Nephron (organoid): ENCODE results near the gene CPOX.

ENCODE experiments used
- H3K27ac Mint-ChIP-seq, 3 experiments: 2 replicates each; pipeline ENCODE4 v1.8.0; 2020; ENCODE audit warnings: mixed read lengths in 3 of 3, mild to moderate bottlenecking in 2 of 3, moderate library complexity in 1 of 3
- H3K27me3 Mint-ChIP-seq: 2 replicates; pipeline ENCODE4 v1.8.0; 2021; ENCODE audit warnings: low read depth, mild to moderate bottlenecking, moderate library complexity, mixed read lengths
- H3K36me3 Mint-ChIP-seq: 2 replicates; pipeline ENCODE4 v1.8.0; 2020; ENCODE audit warnings: low read depth, mixed read lengths
- H3K4me1 Mint-ChIP-seq: 2 replicates; pipeline ENCODE4 v1.8.0; 2020; ENCODE audit warnings: mixed read lengths
- H3K4me3 Mint-ChIP-seq, 3 experiments: 2 replicates each; pipeline ENCODE4 v1.8.0; 2020; ENCODE audit warnings: mild to moderate bottlenecking in 3 of 3, mixed read lengths in 3 of 3, moderate library complexity in 2 of 3
- H3K9me3 Mint-ChIP-seq: 2 replicates; pipeline ENCODE4 v1.8.0; 2020; ENCODE audit warnings: mixed read lengths
- TF ChIP-seq, protein P1 (sequence below), 3 experiments: fragments of 200-600 bp; sonication (generic); IDR thresholded peaks; one replicate each; pipeline ENCODE4 v1.5.0; 2021; ENCODE audit warnings: antibody characterized with exemption in 3 of 3; ENCODE audit not compliant: unreplicated experiment in 3 of 3

Gene CPOX

DNA sequence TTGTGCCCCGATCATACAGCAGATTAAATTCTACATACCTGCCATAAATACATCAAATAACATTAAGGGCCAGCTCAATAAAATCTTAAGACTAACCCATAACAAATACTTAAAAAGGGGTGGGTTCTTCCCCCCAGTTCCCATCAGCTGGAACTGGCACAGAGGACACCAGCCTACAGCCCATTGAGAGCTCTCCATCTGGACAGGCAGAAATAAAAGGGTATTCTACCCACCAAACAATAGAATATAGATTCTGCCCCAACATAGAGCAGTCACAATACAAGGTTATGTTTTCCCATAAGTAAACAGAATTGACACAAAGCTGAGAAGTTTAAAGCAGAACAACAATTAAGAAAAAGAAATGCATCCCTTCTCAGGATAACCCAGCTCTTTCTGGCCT lies 11.9 kb downstream of the CPOX start:
- Mint-ChIP-seq H3K27me3 (no peaks in the 10 kb centered on the region), H3K4me3 (no peak overlapping the region), H3K36me3 (peaks cover 58% of the 10 kb centered on the region), H3K9me3 (no peaks in the 10 kb centered on the region), H3K27ac (no peak overlapping the region), H3K4me1 (no peaks in the 10 kb centered on the region)
- TF ChIP-seq, protein P1, sequence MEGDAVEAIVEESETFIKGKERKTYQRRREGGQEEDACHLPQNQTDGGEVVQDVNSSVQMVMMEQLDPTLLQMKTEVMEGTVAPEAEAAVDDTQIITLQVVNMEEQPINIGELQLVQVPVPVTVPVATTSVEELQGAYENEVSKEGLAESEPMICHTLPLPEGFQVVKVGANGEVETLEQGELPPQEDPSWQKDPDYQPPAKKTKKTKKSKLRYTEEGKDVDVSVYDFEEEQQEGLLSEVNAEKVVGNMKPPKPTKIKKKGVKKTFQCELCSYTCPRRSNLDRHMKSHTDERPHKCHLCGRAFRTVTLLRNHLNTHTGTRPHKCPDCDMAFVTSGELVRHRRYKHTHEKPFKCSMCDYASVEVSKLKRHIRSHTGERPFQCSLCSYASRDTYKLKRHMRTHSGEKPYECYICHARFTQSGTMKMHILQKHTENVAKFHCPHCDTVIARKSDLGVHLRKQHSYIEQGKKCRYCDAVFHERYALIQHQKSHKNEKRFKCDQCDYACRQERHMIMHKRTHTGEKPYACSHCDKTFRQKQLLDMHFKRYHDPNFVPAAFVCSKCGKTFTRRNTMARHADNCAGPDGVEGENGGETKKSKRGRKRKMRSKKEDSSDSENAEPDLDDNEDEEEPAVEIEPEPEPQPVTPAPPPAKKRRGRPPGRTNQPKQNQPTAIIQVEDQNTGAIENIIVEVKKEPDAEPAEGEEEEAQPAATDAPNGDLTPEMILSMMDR (IDR thresholded peaks at IDR 0.05; ENCODE audit: unreplicated experiment in 3 of 3) = no peak

DNA sequence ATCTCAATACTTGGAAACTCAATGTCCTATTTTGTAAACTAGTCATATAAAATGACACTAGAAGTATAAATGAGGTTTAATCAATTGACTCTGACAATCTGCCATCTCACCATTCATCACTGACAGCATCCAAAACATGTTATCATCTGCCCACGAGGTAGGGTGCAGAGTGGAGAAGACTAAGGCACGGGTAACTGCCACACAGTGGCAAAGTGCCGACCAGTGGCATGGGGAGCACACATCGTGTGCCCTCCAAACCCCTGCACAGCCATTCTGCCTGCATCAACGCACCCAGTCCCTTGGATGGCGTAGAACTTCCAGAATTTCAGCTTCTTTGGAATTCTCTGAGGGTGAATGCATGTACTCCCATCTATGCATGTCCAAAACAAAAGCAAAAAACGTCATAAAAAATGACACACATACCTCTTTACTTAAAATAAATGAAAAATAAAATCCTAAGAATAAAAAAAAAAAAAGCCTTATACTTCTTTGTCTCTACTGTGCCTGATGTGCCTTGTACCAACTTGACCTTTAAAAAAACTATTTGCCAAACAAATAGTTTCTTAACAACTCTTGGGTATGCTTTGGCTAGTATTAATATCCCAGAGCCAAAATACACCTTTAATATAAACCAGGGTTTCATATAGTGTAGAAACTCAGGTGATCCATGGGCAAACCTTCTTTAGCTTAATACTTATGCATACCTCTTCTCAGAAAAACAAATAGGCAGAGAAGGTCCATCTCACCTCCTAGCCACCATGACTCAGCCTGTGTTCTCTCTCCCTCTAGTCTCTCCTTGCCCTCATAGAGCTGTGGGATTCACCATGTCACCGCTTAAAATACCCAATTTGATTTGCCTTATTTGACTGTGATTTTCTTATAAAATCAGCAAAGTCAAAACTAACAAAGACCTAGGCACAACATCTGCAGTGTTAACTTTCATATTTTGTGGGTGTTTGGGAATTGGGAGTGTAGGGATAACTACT lies 12.7 kb downstream of the CPOX start:
- Mint-ChIP-seq H3K27ac (no peak overlapping the region), H3K4me3 (no peak overlapping the region), H3K9me3 (no peaks in the 10 kb centered on the region), H3K27me3 (no peaks in the 10 kb centered on the region), H3K4me1 (no peaks in the 10 kb centered on the region), H3K36me3 (peaks cover 58% of the 10 kb centered on the region)
- TF ChIP-seq, protein P1 (IDR thresholded peaks at IDR 0.05; ENCODE audit: unreplicated experiment in 3 of 3) = no peak

DNA sequence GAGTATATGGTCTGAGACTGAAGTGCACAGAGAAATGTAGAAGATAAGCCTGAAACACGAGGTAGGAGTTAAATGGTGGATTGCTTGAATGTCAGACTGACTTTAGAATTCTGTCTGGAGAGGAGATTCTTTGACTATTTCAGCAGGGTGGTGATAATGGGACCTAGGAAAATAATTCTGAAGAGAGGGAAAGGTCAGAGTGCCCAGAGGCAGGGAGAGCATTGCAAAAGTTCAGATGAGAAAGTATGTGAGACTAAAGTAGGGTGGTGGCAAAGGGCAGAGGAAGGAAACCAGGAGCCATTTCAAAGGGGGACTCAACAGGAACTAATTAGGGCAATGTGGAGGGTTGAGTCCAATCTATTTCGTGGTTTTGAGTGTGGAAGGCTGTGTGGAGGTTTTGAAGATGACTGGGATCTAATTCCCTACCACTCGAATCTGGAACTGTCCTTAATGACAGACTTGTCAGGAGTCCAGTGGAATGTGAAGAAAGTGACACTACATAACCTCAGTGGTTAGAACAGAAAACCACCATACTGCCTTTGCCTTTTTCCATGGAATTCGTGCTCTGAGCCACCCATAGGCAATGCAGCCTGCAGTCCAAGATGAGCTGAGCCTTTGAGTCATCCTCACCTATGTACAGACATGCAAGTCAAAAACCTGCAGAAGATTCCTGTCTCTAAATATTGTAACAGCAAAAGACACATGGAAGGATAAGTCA lies 16.1 kb downstream of the CPOX start:
- Mint-ChIP-seq H3K27ac (no peak overlapping the region), H3K4me3 (no peak overlapping the region), H3K9me3 (no peaks in the 10 kb centered on the region), H3K27me3 (no peaks in the 10 kb centered on the region), H3K36me3 (peaks cover 32% of the 10 kb centered on the region), H3K4me1 (peaks cover 4% of the 10 kb centered on the region)
- TF ChIP-seq, protein P1 (IDR thresholded peaks at IDR 0.05; ENCODE audit: unreplicated experiment in 3 of 3) = no peak

DNA sequence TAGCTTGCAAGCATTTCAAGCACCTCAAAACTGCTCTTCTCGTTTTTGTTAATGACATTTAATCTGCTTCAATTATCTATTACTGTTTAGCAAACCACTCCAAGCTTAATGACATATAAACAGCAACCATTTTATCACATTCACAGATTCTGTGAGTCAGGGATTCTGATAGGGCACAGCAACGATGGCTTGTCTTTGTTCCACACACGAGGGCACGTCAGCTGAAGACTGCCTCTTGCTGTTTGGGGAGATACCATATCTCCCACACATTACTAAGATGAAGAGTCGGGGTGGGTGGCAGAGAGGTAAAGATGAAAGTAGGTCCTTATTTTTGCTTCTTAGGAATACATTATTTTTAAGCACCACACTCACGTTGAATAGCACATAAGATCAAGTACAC lies 19.3 kb downstream of the CPOX start:
- Mint-ChIP-seq H3K27ac (no peak overlapping the region), H3K4me3 (no peak overlapping the region), H3K9me3 (no peaks in the 10 kb centered on the region), H3K4me1 (peaks cover 4% of the 10 kb centered on the region), H3K27me3 (no peaks in the 10 kb centered on the region), H3K36me3 (peaks cover 19% of the 10 kb centered on the region)
- TF ChIP-seq, protein P1 (IDR thresholded peaks at IDR 0.05; ENCODE audit: unreplicated experiment in 3 of 3) = no peak

DNA sequence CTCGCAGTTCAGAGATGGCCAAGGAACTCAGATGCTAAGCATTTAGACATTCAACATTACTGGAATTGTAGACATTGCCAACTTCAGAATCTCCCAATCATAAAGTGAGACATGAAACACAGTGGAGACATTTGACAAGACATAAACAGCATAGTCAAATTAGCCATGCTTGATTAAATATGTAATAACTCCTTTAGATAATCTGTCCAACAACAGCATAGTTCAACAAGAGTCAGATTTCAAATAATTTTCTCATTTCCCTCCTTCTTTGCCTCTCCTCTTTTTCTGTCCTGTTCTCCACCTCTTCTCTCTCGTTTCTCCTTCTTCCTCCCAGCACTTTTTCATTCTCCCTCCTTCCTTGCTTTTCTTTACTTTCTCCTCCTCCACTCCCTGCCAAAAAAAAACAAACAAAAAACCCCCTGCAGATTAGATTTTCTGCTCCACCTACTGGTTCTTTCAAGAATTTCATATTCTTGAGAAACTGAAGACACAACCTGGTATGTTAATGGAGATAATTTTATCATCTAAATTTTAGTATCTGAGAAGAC lies 20.2 kb downstream of the CPOX start:
- Mint-ChIP-seq H3K4me3 (no peak overlapping the region), H3K4me1 (peaks cover 4% of the 10 kb centered on the region), H3K36me3 (peaks cover 15% of the 10 kb centered on the region), H3K27ac (peak overlapping the region in 1 of 3 experiments; percentile 10), H3K9me3 (no peaks in the 10 kb centered on the region), H3K27me3 (no peaks in the 10 kb centered on the region)
- TF ChIP-seq, protein P1 (IDR thresholded peaks at IDR 0.05; ENCODE audit: unreplicated experiment in 3 of 3) = peak; percentile 34 to 59 (median 40)
